Activated naive CD4-positive, alpha-beta T cell treated with anti-CD3 and anti-CD28 coated beads for 36 hours (primary cell): Measurements from ENCODE around the gene IP6K3. TPM values are rescaled to one million over a fixed set of nuclear protein-coding genes. Genes with fewer than 3 reads are reported as not detected.

ENCODE experiments used
- CTCF ChIA-PET: fragments of 350-600 bp; sonication (Branson Sonifier 250); formaldehyde crosslinking; loops from one replicate; lab custom pipeline; 2021; ENCODE audit warnings: antibody characterized with exemption; lab: Charles Lee
- DNase-seq: peaks from one replicate; pipeline ENCODE4 v3.0.0-alpha.2; 2020
- H3K27ac Mint-ChIP-seq: one replicate; pipeline ENCODE4 v1.8.0; 2021; ENCODE audit warnings: mild to moderate bottlenecking, mixed read lengths
- H3K27me3 Mint-ChIP-seq: one replicate; pipeline ENCODE4 v1.8.0; 2021; ENCODE audit warnings: low read depth, mixed read lengths
- H3K36me3 Mint-ChIP-seq: one replicate; pipeline ENCODE4 v1.8.0; 2021; ENCODE audit warnings: low read depth, mixed read lengths
- H3K4me1 Mint-ChIP-seq: one replicate; pipeline ENCODE4 v1.8.0; 2021; ENCODE audit warnings: low read depth, mixed read lengths
- H3K4me3 Mint-ChIP-seq: one replicate; pipeline ENCODE4 v1.8.0; 2021; ENCODE audit warnings: mild to moderate bottlenecking, moderate library complexity, mixed read lengths
- H3K9me3 Mint-ChIP-seq: one replicate; pipeline ENCODE4 v1.8.0; 2021; ENCODE audit warnings: mixed read lengths
- intact Hi-C: fragments of 100-400 bp; cut with micrococcal nuclease; formaldehyde crosslinking; loops from one replicate; pipeline ENCODE4 v1.15.1; 2023
- total RNA-seq, 2 experiments: library from RNA; stranded (reverse); gene quantifications; one replicate each; pipeline ENCODE4 v1.2.3, GENCODE V29; 2021

The IP6K3 gene
- total RNA-seq, 2 experiments from 2014 or later, result not detected

- H3K9me3 Mint-ChIP-seq, result no peaks in the 10 kb centered on the region
- CTCF ChIA-PET, result interaction anchor here (0.9 to 3.7 kb wide), 3 partner anchors 13 to 313 kb away, joined by 3 to 17 read pairs (median 3); no protein-coding TSS in a partner anchor
- no peak for DNase-seq
- no peak overlapping the region for H3K4me3 Mint-ChIP-seq
- peaks cover 10% of the 10 kb centered on the region for H3K36me3 Mint-ChIP-seq
- H3K27me3 Mint-ChIP-seq, result no peaks in the 10 kb centered on the region
- peaks cover 16% of the 10 kb centered on the region for H3K4me1 Mint-ChIP-seq
- H3K27ac Mint-ChIP-seq, result no peak overlapping the region
- intact Hi-C loops, result loop anchor here (10.0 kb wide), 1 partner anchor 440 kb away; no protein-coding TSS in a partner anchor
Measured at GRCh38 chr6:33714385-33715040, 32.2 kb downstream of the IP6K3 start.

GRCh38 chr6:33713786-33714185 is 32.9 kb downstream of the IP6K3 start:
- H3K27ac Mint-ChIP-seq, result no peak overlapping the region

GRCh38 chr6:33712914-33713313 is 33.8 kb downstream of the IP6K3 start:
- intact Hi-C loops, result loop anchor here (10.0 kb wide), 1 partner anchor 442 kb away; no protein-coding TSS in a partner anchor
- Mint-ChIP-seq H3K4me3 (no peak overlapping the region), H3K36me3 (peaks cover 17% of the 10 kb centered on the region), H3K27me3 (no peaks in the 10 kb centered on the region), H3K27ac (no peak overlapping the region), H3K9me3 (no peaks in the 10 kb centered on the region), H3K4me1 (peaks cover 25% of the 10 kb centered on the region)
- CTCF ChIA-PET, result interaction anchor here (0.6 to 3.7 kb wide), 8 partner anchors 12 to 315 kb away, joined by 3 to 17 read pairs (median 4); no protein-coding TSS in a partner anchor
- DNase-seq, result no peak

More at GRCh38 chr6:33713786-33714185, 32.9 kb downstream of the IP6K3 start:
- peaks cover 15% of the 10 kb centered on the region for H3K36me3 Mint-ChIP-seq
- CTCF ChIA-PET, result interaction anchor here (0.7 to 3.7 kb wide), 6 partner anchors 30 to 127 kb away, joined by 3 to 17 read pairs (median 4); no protein-coding TSS in a partner anchor
- H3K4me1 Mint-ChIP-seq, result peaks cover 22% of the 10 kb centered on the region
- no peaks in the 10 kb centered on the region for H3K27me3 Mint-ChIP-seq
- intact Hi-C loops, result loop anchor here (10.0 kb wide), 1 partner anchor 441 kb away; no protein-coding TSS in a partner anchor
- no peaks in the 10 kb centered on the region for H3K9me3 Mint-ChIP-seq
- no peak for DNase-seq
- H3K4me3 Mint-ChIP-seq, result no peak overlapping the region

- Mint-ChIP-seq H3K36me3 (peaks cover 20% of the 10 kb centered on the region), H3K9me3 (no peaks in the 10 kb centered on the region), H3K4me1 (peaks cover 28% of the 10 kb centered on the region), H3K4me3 (peak within 1 kb of the TSS; percentile 95), H3K27ac (peak within 1 kb of the TSS; percentile 96), H3K27me3 (no peaks in the 10 kb centered on the region)
- CTCF ChIA-PET, result interaction anchor here (0.6 to 2.2 kb wide), 28 partner anchors 9 to 445 kb away, joined by 3 to 31 read pairs (median 4); partner anchors contain the start of genes BAK1 and ITPR3
- DNase-seq, result peak; percentile 98
- intact Hi-C loops, result loop anchor here (1.0 to 10.0 kb wide), 6 partner anchors 17 to 443 kb away; partner anchors contain the start of genes KIFC1 and LEMD2
Measured at GRCh38 chr6:33711140-33712129, 35.3 kb downstream of the IP6K3 start, which contains the start of gene UQCC2. UQCC2 (minus strand) TSS chr6:33711700; CDS start chr6:33711686, 14 bp downstream.

- DNase-seq, result no peak
Measured at GRCh38 chr6:33710296-33711121, 36.2 kb downstream of the IP6K3 start.

GRCh38 chr6:33709605-33710295 is 37.0 kb downstream of the IP6K3 start:
- CTCF ChIA-PET, result interaction anchor here (1.5 to 2.2 kb wide), 3 partner anchors 9 to 13 kb away, joined by 5 to 31 read pairs (median 24); no protein-coding TSS in a partner anchor
- DNase-seq, result no peak
- no peak overlapping the region for H3K27ac Mint-ChIP-seq
- no peaks in the 10 kb centered on the region for H3K9me3 Mint-ChIP-seq
- peak overlapping the region; percentile 95 for H3K4me3 Mint-ChIP-seq
- intact Hi-C loops, result loop anchor here (2.0 to 10.0 kb wide), 2 partner anchors 79 to 445 kb away; partner anchors contain the start of gene LEMD2
- H3K4me1 Mint-ChIP-seq, result peaks cover 31% of the 10 kb centered on the region
- no peaks in the 10 kb centered on the region for H3K27me3 Mint-ChIP-seq
- H3K36me3 Mint-ChIP-seq, result peaks cover 20% of the 10 kb centered on the region

More at GRCh38 chr6:33710296-33711121, 36.2 kb downstream of the IP6K3 start:
- H3K36me3 Mint-ChIP-seq, result peaks cover 20% of the 10 kb centered on the region
- CTCF ChIA-PET, result interaction anchor here (0.6 to 2.2 kb wide), 18 partner anchors 10 to 446 kb away, joined by 3 to 31 read pairs (median 4); partner anchors contain the start of gene BAK1
- peaks cover 31% of the 10 kb centered on the region for H3K4me1 Mint-ChIP-seq
- H3K9me3 Mint-ChIP-seq, result no peaks in the 10 kb centered on the region
- H3K27me3 Mint-ChIP-seq, result no peaks in the 10 kb centered on the region
- peak overlapping the region; percentile 95 for H3K4me3 Mint-ChIP-seq
- peak overlapping the region; percentile 96 for H3K27ac Mint-ChIP-seq
- intact Hi-C loops, result loop anchor here (1.0 to 10.0 kb wide), 6 partner anchors 16 to 444 kb away; partner anchors contain the start of genes KIFC1 and LEMD2

GRCh38 chr6:33708516-33709204 is 38.0 kb downstream of the IP6K3 start:
- CTCF ChIA-PET, result interaction anchor here (1.4 to 1.5 kb wide), 3 partner anchors 8 to 121 kb away, joined by 4 to 5 read pairs (median 4); no protein-coding TSS in a partner anchor
- Mint-ChIP-seq H3K4me3 (peak overlapping the region; percentile 2), H3K27ac (no peak overlapping the region), H3K9me3 (no peaks in the 10 kb centered on the region), H3K4me1 (peaks cover 31% of the 10 kb centered on the region), H3K27me3 (no peaks in the 10 kb centered on the region), H3K36me3 (peaks cover 23% of the 10 kb centered on the region)
- DNase-seq, result no peak
- intact Hi-C loops, result no loop called here

- DNase-seq, result no peak
- Mint-ChIP-seq H3K27ac (no peak overlapping the region), H3K4me3 (no peak overlapping the region), H3K36me3 (peaks cover 27% of the 10 kb centered on the region), H3K27me3 (no peaks in the 10 kb centered on the region), H3K9me3 (no peaks in the 10 kb centered on the region), H3K4me1 (peaks cover 31% of the 10 kb centered on the region)
- CTCF ChIA-PET, result interaction anchor here (1.4 kb wide), 2 partner anchors 10 to 120 kb away, joined by 4 read pairs; no protein-coding TSS in a partner anchor
- intact Hi-C loops, result no loop called here
Measured at GRCh38 chr6:33707771-33708170, 38.9 kb downstream of the IP6K3 start.

GRCh38 chr6:33705955-33706725 is 40.6 kb downstream of the IP6K3 start:
- Mint-ChIP-seq H3K27me3 (no peaks in the 10 kb centered on the region), H3K9me3 (no peaks in the 10 kb centered on the region), H3K36me3 (peaks cover 30% of the 10 kb centered on the region), H3K27ac (no peak overlapping the region), H3K4me1 (peaks cover 32% of the 10 kb centered on the region), H3K4me3 (no peak overlapping the region)
- intact Hi-C loops, result no loop called here
- CTCF ChIA-PET, result interaction anchor here (0.6 to 1.1 kb wide), 2 partner anchors 65 to 67 kb away, joined by 3 to 4 read pairs; no protein-coding TSS in a partner anchor
- no peak for DNase-seq
